ENCODE results near the gene PSMD13.
"Not testable (repeated sequence)": the region's sequence is repeated elsewhere in the genome, so short reads cannot be mapped to it uniquely, and the experiment has no call there.

Gene PSMD13

GRCh38 chr11:282171-282570 is 45.4 kb downstream of the PSMD13 start:
- no peaks in the 10 kb centered on the region for H3K9me3 ChIP-seq (ENCODE audit: control insufficient read depth in 2 of 2, low read length in 2 of 2)
- no peak overlapping the region for H3K9ac ChIP-seq (ENCODE audit: low read depth in 1 of 2, low read length in 2 of 2)
- H3K27me3 ChIP-seq (ENCODE audit: control insufficient read depth in 2 of 2, insufficient read depth in 2 of 2, low read length in 2 of 2), result peaks cover 31 to 50% of the 10 kb centered on the region in 2 donors
- H3K4me3 ChIP-seq (ENCODE audit: low read length in 2 of 2), result no peak overlapping the region
- H3K36me3 ChIP-seq (ENCODE audit: control insufficient read depth in 2 of 2, insufficient read depth in 2 of 2, low read length in 2 of 2), result no peaks in the 10 kb centered on the region
- peaks cover 16 to 18% of the 10 kb centered on the region in 2 donors for H3K4me1 ChIP-seq (ENCODE audit: control insufficient read depth in 2 of 2, insufficient read depth in 2 of 2, low read length in 2 of 2)
- peak overlapping the region in 1 of 2 donors; percentile 9 for H3K27ac ChIP-seq (ENCODE audit: low read depth in 2 of 2, low read length in 2 of 2)

DNA sequence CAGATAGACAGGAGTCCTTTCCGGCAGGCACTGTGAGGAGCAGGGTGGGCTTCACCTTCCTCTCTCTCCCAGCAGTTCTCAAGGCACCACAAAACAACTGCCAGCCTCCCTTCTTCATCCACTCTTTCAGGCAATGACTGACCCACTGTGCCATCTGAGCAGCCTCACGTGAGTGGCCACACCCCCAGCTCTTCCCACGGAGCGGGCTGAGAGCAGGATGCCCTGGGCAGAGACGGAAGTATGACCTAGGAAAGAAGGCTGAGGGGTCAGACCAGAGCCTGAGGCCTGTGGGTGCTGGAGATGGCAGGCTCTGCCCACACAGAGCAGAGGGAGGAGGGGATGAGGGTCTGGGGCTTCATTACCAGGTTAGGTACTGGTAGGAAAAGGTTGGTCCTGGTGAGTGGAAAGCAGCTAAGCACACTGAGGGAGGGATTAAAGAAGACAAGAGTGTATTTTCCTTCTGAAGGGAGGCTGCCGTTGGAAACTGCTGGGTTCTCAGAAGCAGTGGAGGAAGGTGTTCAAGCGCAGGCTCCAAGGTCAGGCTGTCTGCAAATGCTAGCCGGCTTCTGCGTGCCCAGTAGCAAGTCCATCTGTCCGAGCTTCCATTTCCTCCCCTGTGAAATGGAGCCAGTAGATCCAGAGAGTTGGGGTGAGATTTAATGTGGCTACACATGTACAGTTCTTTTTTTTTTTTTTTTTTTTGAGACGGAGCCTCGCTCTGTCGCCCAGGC is 46.0 kb downstream of the PSMD13 start:
- no peaks in the 10 kb centered on the region for H3K9me3 ChIP-seq (ENCODE audit: control insufficient read depth in 2 of 2, low read length in 2 of 2)
- no peaks in the 10 kb centered on the region for H3K36me3 ChIP-seq (ENCODE audit: control insufficient read depth in 2 of 2, insufficient read depth in 2 of 2, low read length in 2 of 2)
- H3K27ac ChIP-seq (ENCODE audit: low read depth in 2 of 2, low read length in 2 of 2), result no peak overlapping the region
- peaks cover 33 to 55% of the 10 kb centered on the region in 2 donors for H3K27me3 ChIP-seq (ENCODE audit: control insufficient read depth in 2 of 2, insufficient read depth in 2 of 2, low read length in 2 of 2)
- H3K4me1 ChIP-seq (ENCODE audit: control insufficient read depth in 2 of 2, insufficient read depth in 2 of 2, low read length in 2 of 2), result peaks cover 18 to 20% of the 10 kb centered on the region in 2 donors
- H3K9ac ChIP-seq (ENCODE audit: low read depth in 1 of 2, low read length in 2 of 2), result no peak overlapping the region
- H3K4me3 ChIP-seq (ENCODE audit: low read length in 2 of 2), result no peak overlapping the region

DNA sequence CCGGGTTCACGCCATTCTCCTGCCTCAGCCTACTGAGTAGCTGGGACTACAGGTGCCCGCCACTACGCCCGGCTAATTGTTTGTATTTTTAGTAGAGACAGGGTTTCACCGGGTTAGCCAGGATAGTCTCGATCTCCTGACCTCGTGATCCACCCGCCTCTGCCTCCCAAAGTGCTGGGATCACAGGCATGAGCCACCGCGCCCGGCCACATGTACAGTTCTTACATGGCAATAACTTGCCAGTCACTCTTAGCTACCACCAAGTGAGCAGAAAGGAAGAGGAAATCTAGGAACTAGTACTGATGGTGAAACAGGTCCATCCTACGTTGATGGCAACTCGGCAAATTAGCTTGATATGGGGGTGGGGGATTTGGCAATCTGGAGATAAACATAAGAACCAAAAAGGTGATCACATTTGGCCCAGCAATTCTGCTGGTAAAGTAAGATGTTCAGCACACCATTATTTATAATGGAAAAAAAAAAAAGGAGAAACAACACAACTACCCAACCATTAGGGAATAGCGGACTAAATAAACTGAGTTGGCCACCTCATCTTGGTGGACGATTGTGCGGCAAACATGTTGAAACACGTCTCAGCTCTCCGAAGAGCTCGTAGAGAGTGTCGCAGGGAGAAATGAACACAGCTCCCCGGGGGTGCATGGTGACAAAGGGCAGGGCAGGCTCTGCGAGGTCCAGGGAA is 46.8 kb downstream of the PSMD13 start:
- no peak overlapping the region for H3K4me3 ChIP-seq (ENCODE audit: low read length in 2 of 2)
- no peak overlapping the region for H3K9ac ChIP-seq (ENCODE audit: low read depth in 1 of 2, low read length in 2 of 2)
- no peaks in the 10 kb centered on the region for H3K36me3 ChIP-seq (ENCODE audit: control insufficient read depth in 2 of 2, insufficient read depth in 2 of 2, low read length in 2 of 2)
- H3K9me3 ChIP-seq (ENCODE audit: control insufficient read depth in 2 of 2, low read length in 2 of 2), result no peaks in the 10 kb centered on the region
- peaks cover 24 to 26% of the 10 kb centered on the region in 2 donors for H3K4me1 ChIP-seq (ENCODE audit: control insufficient read depth in 2 of 2, insufficient read depth in 2 of 2, low read length in 2 of 2)
- no peak overlapping the region for H3K27ac ChIP-seq (ENCODE audit: low read depth in 2 of 2, low read length in 2 of 2)
- peaks cover 33 to 58% of the 10 kb centered on the region in 2 donors for H3K27me3 ChIP-seq (ENCODE audit: control insufficient read depth in 2 of 2, insufficient read depth in 2 of 2, low read length in 2 of 2)

DNA sequence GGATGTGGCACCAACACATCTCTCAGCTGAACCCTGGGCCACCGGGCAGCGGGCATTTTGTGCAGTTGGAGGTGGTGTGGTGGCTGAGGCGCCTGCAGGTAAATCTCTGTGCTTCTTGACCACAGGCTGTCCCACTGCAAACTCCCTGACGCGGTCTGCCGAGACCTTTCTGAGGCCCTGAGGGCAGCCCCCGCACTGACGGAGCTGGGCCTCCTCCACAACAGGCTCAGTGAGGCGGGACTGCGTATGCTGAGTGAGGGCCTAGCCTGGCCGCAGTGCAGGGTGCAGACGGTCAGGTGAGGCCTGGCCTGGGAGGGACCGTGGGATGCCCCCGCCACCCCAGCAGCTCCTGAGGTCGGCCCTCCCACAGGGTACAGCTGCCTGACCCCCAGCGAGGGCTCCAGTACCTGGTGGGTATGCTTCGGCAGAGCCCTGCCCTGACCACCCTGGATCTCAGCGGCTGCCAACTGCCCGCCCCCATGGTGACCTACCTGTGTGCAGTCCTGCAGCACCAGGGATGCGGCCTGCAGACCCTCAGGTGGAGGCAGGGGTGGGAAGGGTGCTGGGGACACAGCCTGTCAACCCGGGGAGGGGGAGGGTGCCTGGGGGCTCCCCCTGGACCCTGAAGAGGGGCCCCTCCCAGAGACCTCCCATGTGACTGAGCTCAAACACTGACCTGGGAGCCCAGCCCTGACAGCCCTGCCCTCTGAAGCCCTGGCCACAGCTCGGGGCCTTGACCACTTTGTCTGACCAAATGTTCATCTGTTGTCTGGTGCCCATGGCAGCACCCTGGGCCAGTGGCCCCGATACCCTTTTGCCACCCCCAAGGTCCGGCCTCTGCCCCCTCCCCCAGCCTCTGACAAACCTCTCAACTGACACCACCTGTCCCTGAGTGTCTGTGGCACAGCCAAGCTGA is 47.6 kb downstream of the PSMD13 start:
- H3K27me3 ChIP-seq (ENCODE audit: control insufficient read depth in 2 of 2, insufficient read depth in 2 of 2, low read length in 2 of 2), result peaks cover 29 to 54% of the 10 kb centered on the region in 2 donors
- H3K9me3 ChIP-seq (ENCODE audit: control insufficient read depth in 2 of 2, low read length in 2 of 2), result no peaks in the 10 kb centered on the region
- H3K4me1 ChIP-seq (ENCODE audit: control insufficient read depth in 2 of 2, insufficient read depth in 2 of 2, low read length in 2 of 2), result peaks cover 24% of the 10 kb centered on the region in 2 donors
- H3K4me3 ChIP-seq (ENCODE audit: low read length in 2 of 2), result no peak overlapping the region
- H3K27ac ChIP-seq (ENCODE audit: low read depth in 2 of 2, low read length in 2 of 2), result no peak overlapping the region
- H3K9ac ChIP-seq (ENCODE audit: low read depth in 1 of 2, low read length in 2 of 2), result no peak overlapping the region
- no peaks in the 10 kb centered on the region for H3K36me3 ChIP-seq (ENCODE audit: control insufficient read depth in 2 of 2, insufficient read depth in 2 of 2, low read length in 2 of 2)

- peaks cover 26 to 27% of the 10 kb centered on the region in 2 donors for H3K4me1 ChIP-seq (ENCODE audit: control insufficient read depth in 2 of 2, insufficient read depth in 2 of 2, low read length in 2 of 2)
- no peak overlapping the region for H3K9ac ChIP-seq (ENCODE audit: low read depth in 1 of 2, low read length in 2 of 2)
- peaks cover 29 to 54% of the 10 kb centered on the region in 2 donors for H3K27me3 ChIP-seq (ENCODE audit: control insufficient read depth in 2 of 2, insufficient read depth in 2 of 2, low read length in 2 of 2)
- no peaks in the 10 kb centered on the region for H3K9me3 ChIP-seq (ENCODE audit: control insufficient read depth in 2 of 2, low read length in 2 of 2)
- no peaks in the 10 kb centered on the region for H3K36me3 ChIP-seq (ENCODE audit: control insufficient read depth in 2 of 2, insufficient read depth in 2 of 2, low read length in 2 of 2)
- no peak overlapping the region for H3K27ac ChIP-seq (ENCODE audit: low read depth in 2 of 2, low read length in 2 of 2)
- no peak overlapping the region for H3K4me3 ChIP-seq (ENCODE audit: low read length in 2 of 2)
These were observed 48.5 kb downstream of the PSMD13 start for GRCh38 chr11:285021-285893.

- H3K27me3 ChIP-seq (ENCODE audit: control insufficient read depth in 2 of 2, insufficient read depth in 2 of 2, low read length in 2 of 2), result peaks cover 26 to 51% of the 10 kb centered on the region in 2 donors
- no peak overlapping the region for H3K9ac ChIP-seq (ENCODE audit: low read depth in 1 of 2, low read length in 2 of 2)
- H3K4me3 ChIP-seq (ENCODE audit: low read length in 2 of 2), result no peak overlapping the region
- H3K9me3 ChIP-seq (ENCODE audit: control insufficient read depth in 2 of 2, low read length in 2 of 2), result no peaks in the 10 kb centered on the region
- no peaks in the 10 kb centered on the region for H3K36me3 ChIP-seq (ENCODE audit: control insufficient read depth in 2 of 2, insufficient read depth in 2 of 2, low read length in 2 of 2)
- H3K4me1 ChIP-seq (ENCODE audit: control insufficient read depth in 2 of 2, insufficient read depth in 2 of 2, low read length in 2 of 2), result peaks cover 24 to 25% of the 10 kb centered on the region in 2 donors
- H3K27ac ChIP-seq (ENCODE audit: low read depth in 2 of 2, low read length in 2 of 2), result no peak overlapping the region
These were observed 49.1 kb downstream of the PSMD13 start for GRCh38 chr11:285894-286220.

GRCh38 chr11:286977-287820 is 50.4 kb downstream of the PSMD13 start:
- Histone ChIP-seq H3K4me3 (ENCODE audit: low read length in 2 of 2) (peak overlapping the region; percentile 45 to 73), H3K27me3 (ENCODE audit: control insufficient read depth in 2 of 2, insufficient read depth in 2 of 2, low read length in 2 of 2) (peaks cover 13 to 37% of the 10 kb centered on the region in 2 donors), H3K27ac (ENCODE audit: low read depth in 2 of 2, low read length in 2 of 2) (peak overlapping the region in 1 of 2 donors; percentile 67), H3K4me1 (ENCODE audit: control insufficient read depth in 2 of 2, insufficient read depth in 2 of 2, low read length in 2 of 2) (peaks cover 14 to 17% of the 10 kb centered on the region in 2 donors)
- not testable (repeated sequence) for H3K9me3 ChIP-seq (ENCODE audit: control insufficient read depth in 2 of 2, low read length in 2 of 2); H3K9ac ChIP-seq (ENCODE audit: low read depth in 1 of 2, low read length in 2 of 2); H3K36me3 ChIP-seq (ENCODE audit: control insufficient read depth in 2 of 2, insufficient read depth in 2 of 2, low read length in 2 of 2)

GRCh38 chr11:287821-288477 is 51.2 kb downstream of the PSMD13 start:
- peaks cover 12 to 17% of the 10 kb centered on the region in 2 donors for H3K4me1 ChIP-seq (ENCODE audit: control insufficient read depth in 2 of 2, insufficient read depth in 2 of 2, low read length in 2 of 2)
- peak overlapping the region in 1 of 2 donors; percentile 67 for H3K27ac ChIP-seq (ENCODE audit: low read depth in 2 of 2, low read length in 2 of 2)

More at GRCh38 chr11:287821-288477, 51.2 kb downstream of the PSMD13 start:
- Histone ChIP-seq H3K4me3 (ENCODE audit: low read length in 2 of 2) (peak overlapping the region; percentile 45 to 73), H3K27me3 (ENCODE audit: control insufficient read depth in 2 of 2, insufficient read depth in 2 of 2, low read length in 2 of 2) (peaks cover 6 to 30% of the 10 kb centered on the region in 2 donors), H3K36me3 (ENCODE audit: control insufficient read depth in 2 of 2, insufficient read depth in 2 of 2, low read length in 2 of 2) (no peaks in the 10 kb centered on the region), H3K9me3 (ENCODE audit: control insufficient read depth in 2 of 2, low read length in 2 of 2) (no peaks in the 10 kb centered on the region), H3K9ac (ENCODE audit: low read depth in 1 of 2, low read length in 2 of 2) (peak overlapping the region; percentile 63)
